Sigmoid colon (tissue), 4 donors: ENCODE results near the gene JPT2.

Experiments used
- POLR2A ChIP-seq, 2 donors: fragments of 450-650 bp; IDR thresholded peaks; one replicate each; pipeline ENCODE4 v1.6.1; 2016; ENCODE audit warnings: antibody characterized with exemption in 2 of 2, mild to moderate bottlenecking in 2 of 2, moderate library complexity in 2 of 2
- POLR2AphosphoS5 ChIP-seq, 4 donors: sonication (generic); formaldehyde crosslinking; IDR thresholded peaks; one replicate each; pipeline ENCODE4 v1.6.1; 2017; ENCODE audit warnings: antibody characterized with exemption in 4 of 4
- TF ChIP-seq, protein P1 (sequence below), 4 experiments: fragments of 450-650 bp in 3 of 4; fragments of 200-600 bp in 1 of 4; IDR thresholded peaks; one replicate each; pipeline ENCODE4 v1.5.1; 2016 to 2019; ENCODE audit warnings: antibody characterized with exemption in 4 of 4, mild to moderate bottlenecking in 3 of 4, moderate library complexity in 2 of 4

- TF ChIP-seq POLR2AphosphoS5 (IDR thresholded peaks at IDR 0.05) (no peak), POLR2A (IDR thresholded peaks at IDR 0.05) (no peak)
- TF ChIP-seq, protein P1, sequence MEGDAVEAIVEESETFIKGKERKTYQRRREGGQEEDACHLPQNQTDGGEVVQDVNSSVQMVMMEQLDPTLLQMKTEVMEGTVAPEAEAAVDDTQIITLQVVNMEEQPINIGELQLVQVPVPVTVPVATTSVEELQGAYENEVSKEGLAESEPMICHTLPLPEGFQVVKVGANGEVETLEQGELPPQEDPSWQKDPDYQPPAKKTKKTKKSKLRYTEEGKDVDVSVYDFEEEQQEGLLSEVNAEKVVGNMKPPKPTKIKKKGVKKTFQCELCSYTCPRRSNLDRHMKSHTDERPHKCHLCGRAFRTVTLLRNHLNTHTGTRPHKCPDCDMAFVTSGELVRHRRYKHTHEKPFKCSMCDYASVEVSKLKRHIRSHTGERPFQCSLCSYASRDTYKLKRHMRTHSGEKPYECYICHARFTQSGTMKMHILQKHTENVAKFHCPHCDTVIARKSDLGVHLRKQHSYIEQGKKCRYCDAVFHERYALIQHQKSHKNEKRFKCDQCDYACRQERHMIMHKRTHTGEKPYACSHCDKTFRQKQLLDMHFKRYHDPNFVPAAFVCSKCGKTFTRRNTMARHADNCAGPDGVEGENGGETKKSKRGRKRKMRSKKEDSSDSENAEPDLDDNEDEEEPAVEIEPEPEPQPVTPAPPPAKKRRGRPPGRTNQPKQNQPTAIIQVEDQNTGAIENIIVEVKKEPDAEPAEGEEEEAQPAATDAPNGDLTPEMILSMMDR (IDR thresholded peaks at IDR 0.05): no peak
Observed at GRCh38 chr16:1747934-1748333, 69.9 kb downstream of the JPT2 start.
